NCI-H2081 (cell line): ENCODE data around the gene MCTP2.

Experiments
- DNase-seq, 2 experiments: peaks; one replicate each; lab custom pipeline; 2025; lab: John Stamatoyannopoulos, UW

MCTP2 gene

DNA sequence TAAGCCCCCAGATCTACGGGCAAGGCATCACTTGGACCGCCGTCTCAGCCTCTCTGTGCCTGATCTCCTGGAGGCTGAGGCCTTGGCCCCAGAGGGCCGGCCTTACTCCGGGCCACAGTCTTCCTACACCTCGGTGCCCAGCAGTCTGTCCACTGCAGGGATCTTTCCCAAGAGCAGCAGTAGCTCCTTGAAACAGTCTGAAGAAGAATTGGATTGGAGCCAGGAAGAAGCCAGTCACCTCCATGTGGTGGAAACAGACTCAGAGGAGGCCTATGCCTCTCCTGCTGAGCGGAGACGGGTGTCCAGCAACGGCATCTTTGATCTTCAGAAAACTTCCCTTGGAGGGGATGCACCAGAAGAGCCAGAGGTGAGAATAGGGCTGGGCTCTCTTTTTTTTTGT, 67.0 kb downstream of the MCTP2 start:
- DNase-seq = no peak

GRCh38 chr15:94300612-94301011, 69.3 kb downstream of the MCTP2 start:
- no peak for DNase-seq

- no peak for DNase-seq
Observed at GRCh38 chr15:94305133-94305532, 73.8 kb downstream of the MCTP2 start.

GRCh38 chr15:94306700-94307650, 75.6 kb downstream of the MCTP2 start:
- no peak for DNase-seq

DNA sequence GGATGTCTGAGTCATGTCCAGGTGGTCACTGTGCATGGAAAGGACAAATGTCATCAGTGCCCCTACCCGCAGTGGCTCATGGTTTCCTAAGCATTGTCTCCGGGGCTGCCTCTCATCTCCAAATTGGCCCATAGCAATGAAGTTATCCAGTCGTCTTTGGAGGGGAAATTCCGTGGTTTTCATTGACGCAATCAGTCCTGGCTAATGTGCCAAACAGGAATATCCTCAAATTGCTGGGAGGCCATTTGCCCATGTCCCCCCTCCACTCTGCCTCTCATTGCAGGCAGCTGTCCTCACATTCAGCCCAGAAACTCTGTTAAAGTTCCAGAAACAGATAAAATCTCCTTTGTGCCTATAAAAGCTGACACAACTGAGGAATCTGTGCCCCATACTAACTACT, 81.6 kb downstream of the MCTP2 start:
- DNase-seq = no peak

DNA sequence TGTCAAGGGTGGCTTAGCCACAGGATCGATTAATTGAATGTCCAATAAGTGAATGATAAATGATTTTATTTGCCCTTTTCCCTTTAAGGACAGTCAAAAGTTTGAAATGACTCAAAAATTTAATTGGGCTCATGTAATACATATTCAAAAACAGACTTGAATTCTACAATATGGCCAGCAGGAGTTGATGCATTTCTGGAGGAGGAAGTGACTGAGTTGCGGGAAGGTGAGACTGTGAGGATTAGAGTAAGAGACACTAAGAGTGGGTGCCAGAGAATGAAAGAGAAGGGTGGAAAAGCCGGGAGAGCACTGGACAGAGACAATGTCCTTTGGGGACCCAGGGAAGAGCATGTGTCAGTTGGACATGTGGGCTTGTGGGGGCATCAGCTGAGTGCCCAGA, 83.3 kb downstream of the MCTP2 start:
- DNase-seq = no peak

DNA sequence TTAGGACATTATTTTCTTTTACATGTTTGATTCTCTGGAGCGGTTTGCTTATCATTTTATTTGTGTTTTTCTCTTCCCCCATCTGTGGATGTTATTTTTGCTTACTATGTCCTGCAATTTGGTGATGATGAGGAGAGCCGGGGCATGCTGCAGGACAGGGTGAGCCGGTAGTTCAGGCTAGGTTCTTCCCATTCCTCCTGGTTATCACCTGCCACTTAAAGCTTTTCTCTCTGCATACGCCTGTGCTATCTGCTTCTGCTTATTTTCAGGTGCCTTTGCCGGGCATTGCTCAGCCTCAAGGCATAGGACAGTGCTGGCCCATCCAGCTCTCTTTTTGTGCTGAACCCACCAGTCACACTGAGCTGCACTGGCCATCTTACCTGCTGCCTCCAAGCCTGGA, 85.8 kb downstream of the MCTP2 start:
- no peak for DNase-seq

DNA sequence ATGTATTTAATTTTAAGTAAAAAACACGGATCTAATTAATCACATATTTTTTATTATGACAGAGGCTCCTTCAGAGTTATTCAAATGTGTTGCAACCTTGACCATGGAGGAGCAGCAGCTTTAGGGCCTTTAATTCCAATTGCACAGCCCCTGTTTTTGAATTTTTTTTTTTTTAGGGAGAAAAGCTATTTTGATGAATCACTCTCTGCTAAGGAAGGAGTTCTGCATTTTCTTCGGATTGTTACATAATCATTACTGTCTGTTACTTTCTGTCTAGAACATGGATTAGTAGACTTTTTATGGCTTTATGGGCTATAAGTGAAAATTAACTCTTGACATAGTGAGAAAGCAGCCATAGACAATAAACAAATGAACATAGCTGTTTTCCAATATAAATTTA, 90.8 kb downstream of the MCTP2 start:
- DNase-seq = no peak

- no peak for DNase-seq
Observed at GRCh38 chr15:94323076-94323475, 91.7 kb downstream of the MCTP2 start.

DNA sequence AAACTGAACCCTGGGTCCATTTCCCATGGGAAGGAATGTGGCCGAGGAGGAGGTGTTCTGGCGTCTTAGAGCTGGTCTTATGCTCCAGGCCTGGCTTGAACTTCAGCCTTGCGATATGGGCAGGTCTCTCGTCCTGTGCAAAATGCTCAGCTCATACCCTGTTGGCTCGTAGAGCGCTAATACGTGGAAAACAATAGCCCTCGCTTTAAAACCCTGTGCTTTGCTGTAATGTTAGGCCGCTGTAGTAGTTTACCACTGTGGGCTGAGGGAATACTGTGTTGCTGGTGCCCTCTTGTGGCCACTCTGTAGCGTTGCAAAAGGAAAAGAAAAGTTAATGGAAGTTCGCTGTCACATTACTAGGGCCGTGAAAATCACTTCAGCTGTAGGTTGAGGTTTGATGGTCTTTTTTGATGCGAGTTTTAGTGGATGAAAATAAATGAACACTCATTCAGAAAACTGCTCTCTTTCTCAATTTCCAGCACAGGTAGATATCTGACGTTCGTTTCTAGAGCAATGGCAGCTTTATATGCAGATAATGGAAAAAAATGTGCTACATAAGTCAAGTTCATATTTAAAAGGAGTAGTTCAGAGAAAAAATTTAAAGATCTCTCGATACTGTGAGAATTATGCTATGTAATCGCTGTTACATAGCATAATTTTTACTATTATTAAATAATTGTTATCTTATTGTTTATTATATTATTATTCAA, 92.9 kb downstream of the MCTP2 start:
- peak; percentile 59 to 74 for DNase-seq

DNA sequence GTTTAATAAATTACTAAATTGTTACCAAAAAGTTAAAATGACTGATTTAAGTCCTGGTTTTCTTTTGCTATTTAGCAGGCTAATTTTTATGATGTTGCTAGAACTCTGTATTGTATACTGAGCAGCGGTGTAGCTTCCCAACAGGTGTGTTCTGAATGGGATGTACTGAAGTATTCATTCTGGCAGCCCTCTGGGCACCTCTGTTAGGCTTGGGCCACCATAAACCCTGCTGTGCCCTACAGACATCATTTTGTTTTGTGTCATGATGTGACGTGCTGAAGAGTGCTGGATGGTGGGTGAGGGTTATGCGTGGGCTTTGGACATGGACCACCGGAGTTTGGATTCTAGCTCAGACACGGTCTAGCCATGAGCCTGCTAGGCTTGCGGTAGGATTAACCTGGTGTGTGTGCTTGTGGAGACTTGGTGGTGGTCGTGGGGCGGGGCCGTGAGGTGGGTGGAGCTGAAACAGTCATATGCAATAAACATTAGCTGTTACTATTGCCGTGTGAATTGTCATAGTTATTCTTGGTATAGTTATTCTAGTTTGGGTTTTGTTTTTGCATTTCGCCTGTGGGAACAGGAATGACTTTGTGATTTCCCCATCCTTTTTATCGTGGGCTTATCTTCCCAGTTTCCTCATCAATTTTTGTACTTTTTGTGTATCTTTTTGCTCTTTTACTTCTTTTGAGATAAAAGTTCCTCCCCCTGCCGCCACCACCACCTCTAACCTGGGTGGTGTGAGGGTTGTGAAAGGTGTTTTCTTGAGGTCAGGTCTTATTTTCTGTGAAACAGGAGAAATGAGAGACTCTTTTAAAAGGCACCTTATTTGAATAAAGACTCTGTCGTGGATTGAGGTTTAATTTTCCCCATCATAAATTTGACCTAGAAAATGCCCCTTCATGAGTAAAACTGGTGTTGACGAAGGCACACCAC, 93.7 kb downstream of the MCTP2 start:
- DNase-seq = no peak

DNA sequence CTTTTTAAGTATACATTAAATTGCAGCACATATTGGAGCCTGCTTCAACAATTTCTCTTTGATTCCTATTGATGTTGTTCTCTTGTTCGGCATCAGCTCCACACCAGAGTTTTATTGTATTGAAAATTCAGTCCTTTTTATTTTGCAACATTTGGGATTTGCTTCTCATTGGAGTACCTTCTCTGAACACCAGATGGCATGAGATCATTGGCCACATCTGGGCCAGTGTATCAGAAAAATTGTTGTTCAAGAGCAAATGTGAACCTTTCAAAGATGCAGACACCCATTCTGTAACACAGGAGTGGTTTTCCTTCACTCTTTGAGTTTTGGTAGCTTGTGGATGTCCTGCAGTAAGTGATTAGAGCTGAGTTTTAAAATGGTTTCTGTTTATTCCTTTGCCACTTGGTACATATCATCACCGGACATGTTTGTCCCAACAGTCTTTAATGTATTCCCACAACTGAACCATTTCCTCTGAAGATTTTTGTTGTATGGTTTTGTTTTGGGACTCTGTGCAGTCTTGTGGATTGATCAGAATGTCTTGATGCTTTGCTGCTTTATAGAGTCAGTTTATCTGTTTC, 96.1 kb downstream of the MCTP2 start:
- DNase-seq = peak; percentile 67 to 75

GRCh38 chr15:94331731-94332130, 100.4 kb downstream of the MCTP2 start:
- no peak for DNase-seq

GRCh38 chr15:94335616-94336015, 104.3 kb downstream of the MCTP2 start:
- no peak for DNase-seq

GRCh38 chr15:94336817-94337467, 105.6 kb downstream of the MCTP2 start:
- no peak for DNase-seq

GRCh38 chr15:94338243-94338846, 107.0 kb downstream of the MCTP2 start:
- no peak for DNase-seq

DNA sequence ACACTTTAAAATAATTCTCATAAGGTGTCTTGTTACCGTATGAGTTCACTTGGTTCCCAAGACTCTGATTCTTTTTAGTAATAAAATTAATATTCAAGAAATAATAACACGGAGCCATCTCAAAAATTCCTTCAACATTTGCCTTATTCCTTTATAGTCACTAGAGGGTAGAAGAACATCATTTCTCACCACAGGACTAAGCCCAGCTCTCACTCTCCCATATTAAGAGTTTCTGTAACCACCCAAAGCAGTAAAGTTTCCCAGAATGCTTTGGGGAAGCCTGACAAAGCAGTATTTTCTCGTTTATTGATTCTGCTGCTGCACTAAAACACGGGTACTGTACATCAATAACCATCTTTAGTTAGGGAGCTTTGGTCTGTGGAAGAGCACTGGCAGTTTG, 114.9 kb downstream of the MCTP2 start:
- peak in 1 of 2 experiments; percentile 63 for DNase-seq

DNA sequence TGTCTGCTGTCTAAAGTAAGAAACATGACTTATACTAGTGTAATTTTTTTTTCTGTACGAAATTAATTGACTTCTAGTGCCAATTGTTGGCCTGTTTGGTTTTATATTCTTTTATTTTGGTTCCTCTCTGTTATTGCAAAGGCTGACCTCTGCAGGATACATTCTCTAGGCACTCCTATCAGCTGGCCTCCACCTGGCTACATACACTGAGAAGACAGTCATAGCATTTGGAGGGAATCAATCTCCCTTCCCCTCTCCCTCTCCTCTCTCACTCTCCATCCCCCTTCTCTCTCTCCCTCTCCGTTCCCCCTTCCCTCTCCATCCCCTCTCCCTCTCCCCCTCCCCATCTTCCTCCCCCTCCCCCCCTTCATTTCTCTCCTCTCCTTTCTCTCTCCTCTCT, 116.7 kb downstream of the MCTP2 start:
- DNase-seq = peak in 1 of 2 experiments; percentile 15

- no peak for DNase-seq
Observed at GRCh38 chr15:94351031-94351535, 119.7 kb downstream of the MCTP2 start.

DNA sequence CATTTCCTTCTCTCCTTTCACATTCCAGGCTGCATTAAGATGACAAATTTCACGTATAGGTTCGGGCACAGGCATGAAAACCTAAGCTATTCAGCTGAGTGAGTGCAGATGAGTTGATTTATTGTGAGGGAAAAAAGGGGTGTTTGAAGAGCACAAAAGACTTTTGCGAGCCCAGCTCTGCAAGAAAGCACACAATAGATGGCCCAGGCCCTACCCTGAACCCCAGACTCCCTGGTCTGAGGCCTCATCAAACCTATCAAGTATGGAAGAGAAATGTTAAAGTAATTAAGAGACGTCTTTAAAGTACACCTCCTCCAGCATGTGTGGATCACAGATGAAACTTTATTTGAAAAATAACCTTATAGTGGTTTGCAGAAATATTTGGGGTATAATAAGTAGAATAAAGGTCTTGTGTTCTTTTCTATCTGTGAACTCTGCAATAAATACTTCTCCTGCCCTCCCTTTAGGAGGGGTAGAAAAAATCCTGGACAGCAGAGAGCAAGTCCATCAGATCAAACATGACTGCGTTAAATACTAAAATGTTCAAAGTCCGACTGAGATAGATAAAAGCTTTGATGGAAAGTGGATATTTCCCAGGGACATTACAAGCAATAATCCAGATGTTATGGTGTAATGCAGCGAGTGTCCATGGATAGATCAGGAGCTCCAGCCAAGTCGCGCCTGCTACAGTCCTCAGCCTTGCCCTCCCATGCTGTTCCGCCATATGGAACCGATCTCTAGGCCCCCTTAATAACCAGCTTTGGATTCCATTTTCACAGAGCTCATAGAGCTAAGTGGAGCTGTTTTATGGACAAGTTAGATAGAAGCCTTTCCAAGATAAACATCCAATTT, 121.5 kb downstream of the MCTP2 start:
- DNase-seq = no peak
